T-cell (primary cell): ENCODE data around the gene SLC28A1. TPM values are rescaled to one million over a fixed set of nuclear protein-coding genes. Genes with fewer than 3 reads are reported as not detected.

Source experiments
- ATAC-seq, 4 experiments: fragments of 200-7000 bp in 3 of 4; fragments of 150-1000 bp in 1 of 4; cut with Tn5 transposase; replicated peaks in 1 of 4; 1 replicate in 3 of 4; 2 replicates in 1 of 4; pipeline ENCODE4 v1.10.0; 2021; ENCODE audit warnings: moderate library complexity in 3 of 4, mild to moderate bottlenecking in 2 of 4, moderate number of reproducible peaks in 1 of 4
- CTCF ChIA-PET, 2 donors: fragments of 300-600 bp; sonication (Branson Sonifier 250); formaldehyde crosslinking; loops; one replicate each; lab custom pipeline; 2022; ENCODE audit warnings: antibody characterized with exemption in 2 of 2; lab: Charles Lee
- POLR2A ChIA-PET, 2 donors: fragments of 300-600 bp; sonication (Branson Sonifier 250); formaldehyde crosslinking; loops; one replicate each; lab custom pipeline; 2022; ENCODE audit warnings: antibody characterized with exemption in 2 of 2; lab: Charles Lee
- DNase-seq, 35 experiments: peaks; one replicate each; pipeline versions ENCODE4 v3.0.0 to v3.0.0-alpha.2; 2013 to 2023
- H3K27ac ChIP-seq: one replicate; pipeline ENCODE4 v1.5.1; 2013; ENCODE audit warnings: low read length
- H3K27me3 ChIP-seq, 2 experiments: replicated peaks in 1 of 2; 1 replicate in 1 of 2; 2 replicates in 1 of 2; pipeline versions ENCODE4 v1.6.1 to v1.7.0; 2013; ENCODE audit warnings: low read length in 1 of 2, mixed read lengths in 1 of 2; ENCODE audit not compliant: control insufficient read depth in 2 of 2, insufficient read depth in 2 of 2; ENCODE audit errors: extremely low read depth in 1 of 2
- H3K36me3 ChIP-seq, 2 donors: 1 replicate in 1 of 2; 2 replicates in 1 of 2; pipeline versions ENCODE4 v1.6.1 to v1.7.0; 2013; ENCODE audit warnings: low read length in 1 of 2; ENCODE audit not compliant: control insufficient read depth in 2 of 2, insufficient read depth in 1 of 2; ENCODE audit errors: extremely low read depth in 1 of 2
- H3K4me1 ChIP-seq, 2 experiments: 1 replicate in 1 of 2; 2 replicates in 1 of 2; pipeline versions ENCODE4 v1.6.1 to v1.7.0; 2013; ENCODE audit warnings: low read length in 2 of 2, mixed read lengths in 1 of 2; ENCODE audit not compliant: insufficient read depth in 2 of 2, control insufficient read depth in 1 of 2; ENCODE audit errors: extremely low read depth in 1 of 2
- H3K4me3 ChIP-seq, 2 donors: 1 replicate in 1 of 2; 2 replicates in 1 of 2; pipeline versions ENCODE4 v1.5.1 to v1.7.0; 2013; ENCODE audit warnings: mild to moderate bottlenecking in 2 of 2, low read length in 1 of 2, moderate library complexity in 1 of 2; ENCODE audit not compliant: control insufficient read depth in 1 of 2; ENCODE audit errors: extremely low read depth in 1 of 2
- H3K9me3 ChIP-seq: 2 replicates; pipeline ENCODE4 v1.7.0; 2013
- H3K27ac Mint-ChIP-seq, 2 donors: one replicate each; pipeline ENCODE4 v1.8.0; 2020 to 2021; ENCODE audit warnings: mild to moderate bottlenecking in 2 of 2, mixed read lengths in 2 of 2
- H3K27me3 Mint-ChIP-seq, 2 donors: one replicate each; pipeline ENCODE4 v1.8.0; 2021 to 2022; ENCODE audit warnings: mixed read lengths in 2 of 2
- H3K36me3 Mint-ChIP-seq: one replicate; pipeline ENCODE4 v1.8.0; 2021; ENCODE audit warnings: mixed read lengths
- H3K4me1 Mint-ChIP-seq, 3 donors: one replicate each; pipeline ENCODE4 v1.8.0; 2020 to 2022; ENCODE audit warnings: mixed read lengths in 3 of 3, mild to moderate bottlenecking in 1 of 3
- H3K4me3 Mint-ChIP-seq, 3 donors: one replicate each; pipeline ENCODE4 v1.8.0; 2020 to 2022; ENCODE audit warnings: mild to moderate bottlenecking in 3 of 3, mixed read lengths in 3 of 3, moderate library complexity in 3 of 3
- H3K9me3 Mint-ChIP-seq, 3 donors: one replicate each; pipeline ENCODE4 v1.8.0; 2020 to 2022; ENCODE audit warnings: mixed read lengths in 3 of 3
- WGBS: methylation state at CpG from one replicate; pipeline ENCODE4 v1.1.5; 2013; ENCODE audit warnings: missing lambda C conversion rate; ENCODE audit not compliant: insufficient coverage; 5-methylcytosine and 5-hydroxymethylcytosine counted together
- total RNA-seq, 35 experiments: library from RNA in 6 of 35; stranded (reverse) in 6 of 35; fragments of 120-200 nt in 1 of 35; gene quantifications; one replicate each; pipeline versions ENCODE4 v1.2.1 to v1.2.4 and lab custom pipeline; 2013 to 2026

SLC28A1 gene
- total RNA-seq, 5 donors from 2014 or later (not counting 1 experiment from before 2014, with no cell fraction given), result not detected

DNA sequence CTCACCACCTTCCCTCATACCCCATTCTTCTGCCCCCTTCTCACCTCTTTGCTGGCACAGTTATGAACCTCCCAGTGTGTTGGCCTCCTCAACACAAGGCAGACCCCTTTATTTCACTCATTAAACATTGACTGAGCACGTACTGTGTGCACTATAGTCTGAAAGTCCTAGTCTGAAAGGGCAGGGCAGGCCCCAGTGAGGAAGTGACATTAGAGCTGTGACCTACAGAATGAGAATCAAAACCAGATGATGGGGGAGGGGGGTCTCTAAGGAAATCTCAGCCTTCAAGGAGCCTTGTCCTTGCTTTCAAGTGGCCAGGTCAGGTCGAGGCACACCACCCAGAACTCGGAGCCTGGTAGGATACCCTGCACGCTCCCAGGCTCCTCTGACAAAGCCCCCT lies 3.5 kb downstream of the SLC28A1 start:
- H3K9me3 ChIP-seq, result no peaks in the 10 kb centered on the region
- H3K4me3 ChIP-seq, result no peak overlapping the region
- no peak overlapping the region for H3K27ac ChIP-seq
- Mint-ChIP-seq H3K4me1 (no peaks in the 10 kb centered on the region), H3K36me3 (no peaks in the 10 kb centered on the region), H3K27me3 (peaks cover 5 to 8% of the 10 kb centered on the region in 2 donors), H3K9me3 (no peaks in the 10 kb centered on the region), H3K27ac (no peak overlapping the region), H3K4me3 (no peak overlapping the region)
- H3K4me1 ChIP-seq, result no peaks in the 10 kb centered on the region
- no peak for ATAC-seq
- H3K27me3 ChIP-seq, result peaks cover 0 to 29% of the 10 kb centered on the region in 2 experiments
- WGBS, result 77% methylated on average over 3 of the region's 4 CpGs
- CTCF ChIA-PET, result no interaction called here
- H3K36me3 ChIP-seq, result no peaks in the 10 kb centered on the region
- POLR2A ChIA-PET, result no interaction called here
- no peak for DNase-seq

DNA sequence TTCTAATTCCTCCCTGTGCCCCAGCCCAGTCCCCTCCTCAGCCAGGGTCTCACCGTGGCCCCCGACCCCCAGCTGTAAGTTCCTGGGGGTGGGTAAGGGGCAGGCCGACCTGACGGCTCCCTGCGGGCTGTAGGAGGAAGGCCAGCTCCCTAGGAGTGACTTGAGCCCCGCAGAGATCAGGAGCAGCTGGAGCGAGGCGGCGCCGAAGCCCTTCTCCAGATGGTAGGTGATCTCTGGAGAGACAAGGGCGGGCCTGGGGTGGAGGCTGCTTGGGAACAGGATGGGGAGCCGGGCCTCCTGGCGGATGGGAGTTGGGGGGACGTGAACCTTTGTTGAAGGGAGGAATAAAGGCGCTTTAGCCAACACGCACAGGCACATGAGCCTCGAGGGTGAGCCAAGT lies 4.2 kb downstream of the SLC28A1 start:
- H3K27me3 Mint-ChIP-seq, result peaks cover 5 to 8% of the 10 kb centered on the region in 2 donors
- H3K27ac Mint-ChIP-seq, result no peak overlapping the region
- ChIA-PET POLR2A (no interaction called here), CTCF (no interaction called here)
- DNase-seq, result no peak
- H3K4me3 ChIP-seq, result no peak overlapping the region
- H3K9me3 ChIP-seq, result no peaks in the 10 kb centered on the region
- H3K4me1 ChIP-seq, result no peaks in the 10 kb centered on the region
- no peak overlapping the region for H3K4me3 Mint-ChIP-seq
- H3K36me3 ChIP-seq, result no peaks in the 10 kb centered on the region
- no peaks in the 10 kb centered on the region for H3K4me1 Mint-ChIP-seq
- H3K27me3 ChIP-seq, result peaks cover 0 to 31% of the 10 kb centered on the region in 2 experiments
- WGBS, result 85% methylated on average over 15 of the region's 17 CpGs
- no peaks in the 10 kb centered on the region for H3K9me3 Mint-ChIP-seq
- no peaks in the 10 kb centered on the region for H3K36me3 Mint-ChIP-seq
- ATAC-seq, result no peak
- H3K27ac ChIP-seq, result no peak overlapping the region

DNA sequence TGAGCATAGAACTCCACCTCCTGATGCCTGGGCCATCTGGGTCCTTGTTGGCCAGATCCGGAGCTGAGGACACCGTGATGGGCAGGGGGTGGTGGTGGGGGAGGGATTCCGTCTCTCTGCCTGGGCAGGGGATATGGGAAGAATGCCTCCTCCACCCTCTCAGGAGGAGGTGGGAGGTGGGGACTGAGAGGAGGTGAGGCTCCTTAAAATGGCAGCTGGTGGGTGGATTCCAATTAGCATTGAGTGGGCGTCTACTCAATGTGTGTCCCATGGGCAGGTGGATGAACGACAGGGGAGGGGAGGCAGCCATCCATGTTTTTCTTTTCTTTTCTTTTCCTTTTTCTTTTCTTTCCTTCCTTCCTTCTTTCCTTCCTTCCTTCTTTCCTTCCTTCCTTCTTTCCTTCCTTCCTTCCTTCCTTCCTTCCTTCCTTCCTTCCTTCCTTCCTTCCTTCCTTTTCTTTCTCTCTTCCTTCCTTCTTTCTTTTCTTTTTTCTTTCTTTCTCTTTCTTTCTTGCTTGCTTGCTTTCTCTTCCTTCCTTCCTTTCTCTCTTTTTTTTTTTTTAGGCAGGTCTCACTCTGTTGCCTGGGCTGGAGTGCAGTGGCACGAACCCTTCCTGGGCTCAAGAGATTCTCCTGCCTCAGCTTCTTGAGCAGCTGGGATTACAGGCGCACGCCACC lies 5.0 kb downstream of the SLC28A1 start:
- Histone ChIP-seq H3K36me3 (no peaks in the 10 kb centered on the region), H3K4me3 (no peak overlapping the region), H3K27me3 (peaks cover 0 to 29% of the 10 kb centered on the region in 2 experiments), H3K9me3 (no peaks in the 10 kb centered on the region), H3K27ac (no peak overlapping the region), H3K4me1 (no peaks in the 10 kb centered on the region)
- ChIA-PET CTCF (no interaction called here), POLR2A (no interaction called here)
- H3K4me1 Mint-ChIP-seq, result no peaks in the 10 kb centered on the region
- peaks cover 6% of the 10 kb centered on the region in 2 donors for H3K27me3 Mint-ChIP-seq
- no peaks in the 10 kb centered on the region for H3K9me3 Mint-ChIP-seq
- no peaks in the 10 kb centered on the region for H3K36me3 Mint-ChIP-seq
- 100% methylated on average over 1 of the region's 8 CpGs for WGBS
- ATAC-seq (no peak), DNase-seq (no peak)
- no peak overlapping the region for H3K4me3 Mint-ChIP-seq
- H3K27ac Mint-ChIP-seq, result no peak overlapping the region

DNA sequence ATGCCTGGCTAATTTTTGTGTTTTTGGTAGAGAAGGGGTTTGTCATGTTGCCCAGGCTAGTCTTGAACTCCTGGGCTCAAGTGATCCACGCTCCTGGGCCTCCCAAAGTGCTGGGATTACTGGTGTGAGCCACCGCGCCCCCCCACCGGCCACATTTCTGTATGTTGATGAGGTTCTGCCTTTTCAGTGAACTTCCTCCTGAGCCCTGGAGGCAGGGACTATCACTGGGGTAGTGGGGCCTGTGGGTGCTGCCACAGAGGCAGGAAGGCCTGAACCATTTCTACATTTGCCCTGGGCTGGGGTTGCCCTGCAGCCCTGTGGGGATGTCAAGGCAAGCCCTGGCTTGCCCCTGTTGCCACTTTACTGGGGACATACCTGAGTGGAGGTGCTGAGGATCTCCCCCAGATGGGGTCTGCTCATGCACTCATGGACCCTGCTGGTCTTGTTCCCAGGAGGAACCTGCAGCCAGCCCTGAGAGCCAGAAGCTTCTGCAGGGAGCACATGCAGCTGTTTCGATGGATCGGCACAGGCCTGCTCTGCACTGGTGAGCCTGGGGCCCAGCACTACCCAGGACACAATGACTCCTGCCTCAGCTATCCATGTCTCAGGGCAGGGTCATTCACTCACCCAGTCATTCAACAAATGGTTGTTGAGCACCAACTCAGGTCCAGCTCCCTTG lies 5.7 kb downstream of the SLC28A1 start:
- DNase-seq (no peak), ATAC-seq (no peak)
- H3K27me3 Mint-ChIP-seq, result peaks cover 4 to 6% of the 10 kb centered on the region in 2 donors
- 89% methylated on average over 6 of the region's 6 CpGs for WGBS
- Histone ChIP-seq H3K9me3 (no peaks in the 10 kb centered on the region), H3K36me3 (no peaks in the 10 kb centered on the region), H3K4me3 (no peak overlapping the region), H3K27ac (no peak overlapping the region), H3K27me3 (peaks cover 0 to 36% of the 10 kb centered on the region in 2 experiments), H3K4me1 (no peaks in the 10 kb centered on the region)
- no peaks in the 10 kb centered on the region for H3K9me3 Mint-ChIP-seq
- H3K27ac Mint-ChIP-seq, result no peak overlapping the region
- H3K36me3 Mint-ChIP-seq, result no peaks in the 10 kb centered on the region
- POLR2A ChIA-PET, result no interaction called here
- H3K4me3 Mint-ChIP-seq, result no peak overlapping the region
- CTCF ChIA-PET, result no interaction called here
- no peaks in the 10 kb centered on the region for H3K4me1 Mint-ChIP-seq

DNA sequence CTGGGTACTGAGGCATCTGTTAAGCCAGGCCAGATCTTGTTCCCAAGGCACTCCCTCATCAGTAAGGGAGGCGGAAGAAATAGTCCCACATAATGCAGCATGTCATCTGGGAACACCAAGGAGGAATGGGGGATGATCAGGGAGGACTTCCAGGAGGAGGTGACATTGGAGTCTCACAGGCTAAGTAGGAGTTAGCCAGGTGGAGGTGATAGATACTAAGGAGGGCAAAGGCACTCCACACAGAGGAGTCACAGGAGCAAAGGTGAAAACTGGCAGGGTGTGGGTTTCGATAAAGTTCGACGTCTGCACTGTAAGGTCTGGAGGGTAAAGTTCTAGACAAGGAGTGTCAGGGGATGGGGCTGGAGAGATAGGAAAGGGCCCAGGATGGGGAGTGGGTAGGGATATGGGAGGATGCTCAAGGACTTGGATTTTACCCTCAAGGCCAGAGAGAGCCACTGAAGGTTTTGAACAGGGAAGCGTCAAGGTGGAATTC lies 6.3 kb downstream of the SLC28A1 start:
- Mint-ChIP-seq H3K9me3 (no peaks in the 10 kb centered on the region), H3K27ac (no peak overlapping the region), H3K4me3 (no peak overlapping the region), H3K27me3 (peaks cover 4 to 6% of the 10 kb centered on the region in 2 donors), H3K4me1 (no peaks in the 10 kb centered on the region), H3K36me3 (no peaks in the 10 kb centered on the region)
- CTCF ChIA-PET, result no interaction called here
- no peaks in the 10 kb centered on the region for H3K4me1 ChIP-seq
- WGBS, result 96% methylated on average over 4 of the region's 5 CpGs
- DNase-seq, result no peak
- no peaks in the 10 kb centered on the region for H3K36me3 ChIP-seq
- H3K27me3 ChIP-seq, result peaks cover 0 to 40% of the 10 kb centered on the region in 2 experiments
- H3K9me3 ChIP-seq, result no peaks in the 10 kb centered on the region
- H3K27ac ChIP-seq, result no peak overlapping the region
- ATAC-seq, result no peak
- no peak overlapping the region for H3K4me3 ChIP-seq
- POLR2A ChIA-PET, result no interaction called here

DNA sequence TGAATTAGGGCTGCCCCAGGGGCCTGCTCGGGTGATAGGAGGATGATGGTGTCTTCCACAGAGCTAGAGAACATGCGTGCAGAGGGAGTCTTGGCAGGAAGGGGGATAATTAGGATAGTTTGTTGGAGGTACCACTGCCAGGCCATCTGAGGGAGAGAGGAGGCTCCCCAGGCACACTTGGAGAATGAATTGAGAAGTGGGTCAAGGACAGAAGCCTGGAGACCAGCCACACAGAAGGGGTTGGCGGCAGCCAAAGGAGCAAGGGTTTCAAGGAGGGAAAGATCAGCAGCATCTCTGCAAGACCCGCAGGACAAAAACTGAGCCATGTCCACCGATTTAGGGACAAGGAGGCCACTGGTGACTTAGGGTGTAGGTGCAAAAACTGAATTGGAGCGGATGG lies 6.9 kb downstream of the SLC28A1 start:
- peaks cover 4 to 6% of the 10 kb centered on the region in 2 donors for H3K27me3 Mint-ChIP-seq
- Histone ChIP-seq H3K9me3 (no peaks in the 10 kb centered on the region), H3K27me3 (peaks cover 0 to 40% of the 10 kb centered on the region in 2 experiments), H3K27ac (no peak overlapping the region), H3K4me1 (no peaks in the 10 kb centered on the region), H3K4me3 (no peak overlapping the region), H3K36me3 (no peaks in the 10 kb centered on the region)
- H3K36me3 Mint-ChIP-seq, result no peaks in the 10 kb centered on the region
- ChIA-PET POLR2A (no interaction called here), CTCF (no interaction called here)
- no peak overlapping the region for H3K27ac Mint-ChIP-seq
- no peak for ATAC-seq
- H3K9me3 Mint-ChIP-seq, result no peaks in the 10 kb centered on the region
- no peak overlapping the region for H3K4me3 Mint-ChIP-seq
- no peak for DNase-seq
- no peaks in the 10 kb centered on the region for H3K4me1 Mint-ChIP-seq
- 77% methylated on average over 6 of the region's 6 CpGs for WGBS
